Sigmoid colon (tissue), 4 donors: Measurements from ENCODE around the gene PRKN.

Source experiments
- EP300 ChIP-seq, 4 donors: sonication (generic); formaldehyde crosslinking; IDR thresholded peaks; one replicate each; pipeline ENCODE4 v1.6.1; 2017; ENCODE audit warnings: antibody characterized with exemption in 4 of 4
- POLR2AphosphoS5 ChIP-seq, 4 donors: sonication (generic); formaldehyde crosslinking; IDR thresholded peaks; one replicate each; pipeline ENCODE4 v1.6.1; 2017; ENCODE audit warnings: antibody characterized with exemption in 4 of 4
- TF ChIP-seq, protein P1 (sequence below), 4 experiments: fragments of 450-650 bp in 3 of 4; fragments of 200-600 bp in 1 of 4; IDR thresholded peaks; one replicate each; pipeline ENCODE4 v1.5.1; 2016 to 2019; ENCODE audit warnings: antibody characterized with exemption in 4 of 4, mild to moderate bottlenecking in 3 of 4, moderate library complexity in 2 of 4

DNA sequence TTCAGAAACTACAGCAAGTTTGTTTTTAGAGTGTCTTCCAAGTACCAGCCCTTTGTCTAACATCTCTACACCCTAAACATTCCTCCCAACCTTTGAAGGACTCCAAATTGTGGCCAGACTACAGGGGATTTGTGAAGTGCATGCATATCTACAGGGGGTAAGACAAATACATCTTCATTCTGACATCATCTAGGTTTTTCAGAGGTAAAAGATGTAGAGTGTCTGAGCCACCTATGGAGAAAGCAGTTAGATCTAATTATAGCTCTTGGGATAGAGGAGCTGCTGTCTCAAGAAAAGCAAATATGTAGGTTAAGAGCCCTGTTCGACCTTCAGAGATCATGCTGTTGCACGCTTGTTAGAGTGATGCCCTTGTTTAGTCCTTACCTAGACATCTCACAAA, 836.0 kb downstream of the PRKN start:
- TF ChIP-seq, protein P1, sequence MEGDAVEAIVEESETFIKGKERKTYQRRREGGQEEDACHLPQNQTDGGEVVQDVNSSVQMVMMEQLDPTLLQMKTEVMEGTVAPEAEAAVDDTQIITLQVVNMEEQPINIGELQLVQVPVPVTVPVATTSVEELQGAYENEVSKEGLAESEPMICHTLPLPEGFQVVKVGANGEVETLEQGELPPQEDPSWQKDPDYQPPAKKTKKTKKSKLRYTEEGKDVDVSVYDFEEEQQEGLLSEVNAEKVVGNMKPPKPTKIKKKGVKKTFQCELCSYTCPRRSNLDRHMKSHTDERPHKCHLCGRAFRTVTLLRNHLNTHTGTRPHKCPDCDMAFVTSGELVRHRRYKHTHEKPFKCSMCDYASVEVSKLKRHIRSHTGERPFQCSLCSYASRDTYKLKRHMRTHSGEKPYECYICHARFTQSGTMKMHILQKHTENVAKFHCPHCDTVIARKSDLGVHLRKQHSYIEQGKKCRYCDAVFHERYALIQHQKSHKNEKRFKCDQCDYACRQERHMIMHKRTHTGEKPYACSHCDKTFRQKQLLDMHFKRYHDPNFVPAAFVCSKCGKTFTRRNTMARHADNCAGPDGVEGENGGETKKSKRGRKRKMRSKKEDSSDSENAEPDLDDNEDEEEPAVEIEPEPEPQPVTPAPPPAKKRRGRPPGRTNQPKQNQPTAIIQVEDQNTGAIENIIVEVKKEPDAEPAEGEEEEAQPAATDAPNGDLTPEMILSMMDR (IDR thresholded peaks at IDR 0.05): no peak
- TF ChIP-seq EP300 (IDR thresholded peaks at IDR 0.05) (no peak), POLR2AphosphoS5 (IDR thresholded peaks at IDR 0.05) (no peak)
